Measurements from ENCODE around the gene CNGB1.

Gene CNGB1

GRCh38 chr16:57949013-57949412 lies 21.9 kb downstream of the CNGB1 start:
- H3K27me3 ChIP-seq (ENCODE audit: insufficient read depth, poor library complexity, severe bottlenecking), result no peaks in the 10 kb centered on the region
- ATAC-seq (ENCODE audit: low read depth) (no peak; the same call in 2 of the 3 replicates), DNase-seq (ENCODE audit: low spot score) (no peak)
- H3K27ac ChIP-seq (ENCODE audit: poor library complexity, severe bottlenecking), result no peak overlapping the region
- no peaks in the 10 kb centered on the region for H3K9me3 ChIP-seq (ENCODE audit: severe bottlenecking)
- no peak overlapping the region for H3K4me3 ChIP-seq (ENCODE audit: severe bottlenecking)
- no peak for TF ChIP-seq CTCF (IDR thresholded peaks at IDR 0.05; ENCODE audit: poor library complexity, severe bottlenecking)
- no peaks in the 10 kb centered on the region for H3K36me3 ChIP-seq (ENCODE audit: low read depth)
- no peaks in the 10 kb centered on the region for H3K4me1 ChIP-seq (ENCODE audit: insufficient read depth, poor library complexity, severe bottlenecking)

- Histone ChIP-seq H3K27ac (ENCODE audit: poor library complexity, severe bottlenecking) (no peak overlapping the region), H3K4me3 (ENCODE audit: severe bottlenecking) (no peak overlapping the region), H3K27me3 (ENCODE audit: insufficient read depth, poor library complexity, severe bottlenecking) (no peaks in the 10 kb centered on the region), H3K4me1 (ENCODE audit: insufficient read depth, poor library complexity, severe bottlenecking) (no peaks in the 10 kb centered on the region), H3K9me3 (ENCODE audit: severe bottlenecking) (no peaks in the 10 kb centered on the region), H3K36me3 (ENCODE audit: low read depth) (no peaks in the 10 kb centered on the region)
- DNase-seq (ENCODE audit: low spot score) (no peak), ATAC-seq (ENCODE audit: low read depth) (no peak)
- no peak for TF ChIP-seq CTCF (IDR thresholded peaks at IDR 0.05; ENCODE audit: poor library complexity, severe bottlenecking)
Observed at GRCh38 chr16:57948027-57948426, 22.9 kb downstream of the CNGB1 start.

- no peak for TF ChIP-seq CTCF (IDR thresholded peaks at IDR 0.05; ENCODE audit: poor library complexity, severe bottlenecking)
Observed at GRCh38 chr16:57947261-57947660, 23.7 kb downstream of the CNGB1 start.

DNA sequence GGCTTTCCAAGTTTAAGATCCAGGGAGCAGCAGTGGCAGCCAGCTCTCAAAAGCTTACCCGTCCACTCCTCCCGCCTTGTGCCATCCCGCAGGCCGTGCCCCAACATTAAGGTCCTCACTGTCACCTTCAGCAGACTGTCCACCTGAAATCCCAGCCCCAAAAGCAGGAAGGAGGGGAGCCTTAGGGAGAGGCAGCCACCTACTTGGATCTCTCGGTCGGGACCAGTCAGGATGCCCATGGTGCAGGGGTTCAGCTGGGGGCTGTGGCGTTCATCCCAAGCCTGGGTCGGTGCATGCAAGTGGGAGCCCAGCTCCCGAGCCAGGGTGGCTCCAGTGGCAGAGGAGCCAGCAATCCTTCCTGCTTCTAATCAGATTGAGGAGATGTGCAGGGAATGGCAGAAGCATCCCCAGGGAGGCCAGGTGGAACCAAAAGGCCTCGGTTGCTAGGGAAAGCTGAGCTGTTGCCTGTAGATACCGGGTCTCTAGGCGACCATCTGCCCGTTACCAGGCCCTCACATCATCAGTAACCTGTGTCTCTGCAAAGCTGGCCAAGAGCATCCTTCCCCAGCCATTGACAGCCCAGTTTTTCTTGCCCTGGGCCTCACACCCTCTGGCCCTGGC lies 24.6 kb downstream of the CNGB1 start:
- H3K4me1 ChIP-seq (ENCODE audit: insufficient read depth, poor library complexity, severe bottlenecking), result no peaks in the 10 kb centered on the region
- H3K27me3 ChIP-seq (ENCODE audit: insufficient read depth, poor library complexity, severe bottlenecking), result no peaks in the 10 kb centered on the region
- TF ChIP-seq CTCF (IDR thresholded peaks at IDR 0.05; ENCODE audit: poor library complexity, severe bottlenecking), result no peak
- ATAC-seq (ENCODE audit: low read depth) (no peak), DNase-seq (ENCODE audit: low spot score) (no peak)
- no peaks in the 10 kb centered on the region for H3K9me3 ChIP-seq (ENCODE audit: severe bottlenecking)
- no peaks in the 10 kb centered on the region for H3K36me3 ChIP-seq (ENCODE audit: low read depth)
- no peak overlapping the region for H3K27ac ChIP-seq (ENCODE audit: poor library complexity, severe bottlenecking)
- no peak overlapping the region for H3K4me3 ChIP-seq (ENCODE audit: severe bottlenecking)

More at GRCh38 chr16:57947261-57947660, 23.7 kb downstream of the CNGB1 start:
- ATAC-seq (ENCODE audit: low read depth), result no peak
- DNase-seq (ENCODE audit: low spot score), result no peak
- Histone ChIP-seq H3K4me3 (ENCODE audit: severe bottlenecking) (no peak overlapping the region), H3K36me3 (ENCODE audit: low read depth) (no peaks in the 10 kb centered on the region), H3K4me1 (ENCODE audit: insufficient read depth, poor library complexity, severe bottlenecking) (no peaks in the 10 kb centered on the region), H3K27ac (ENCODE audit: poor library complexity, severe bottlenecking) (no peak overlapping the region), H3K27me3 (ENCODE audit: insufficient read depth, poor library complexity, severe bottlenecking) (no peaks in the 10 kb centered on the region), H3K9me3 (ENCODE audit: severe bottlenecking) (no peaks in the 10 kb centered on the region)

DNA sequence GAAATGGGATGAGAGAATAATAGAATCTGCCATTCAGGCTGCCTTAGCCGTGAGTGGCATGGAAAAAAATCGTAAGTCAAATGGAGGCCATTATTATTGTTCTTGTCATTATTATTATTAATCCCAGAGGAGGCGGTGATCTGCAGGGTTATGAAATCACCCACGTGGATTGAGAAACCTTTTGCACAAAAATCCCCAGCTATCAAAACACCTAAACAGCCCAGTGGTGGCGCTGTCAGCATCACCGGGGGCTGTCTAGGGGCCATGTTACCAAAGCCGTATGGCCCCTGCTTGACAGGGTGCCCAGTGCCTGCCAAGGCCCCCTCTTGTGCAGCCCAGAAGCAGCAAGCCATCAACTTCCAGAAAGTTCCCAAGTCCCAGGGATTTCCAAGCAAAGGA lies 25.2 kb downstream of the CNGB1 start:
- Histone ChIP-seq H3K4me3 (ENCODE audit: severe bottlenecking) (no peak overlapping the region), H3K36me3 (ENCODE audit: low read depth) (no peaks in the 10 kb centered on the region), H3K27me3 (ENCODE audit: insufficient read depth, poor library complexity, severe bottlenecking) (no peaks in the 10 kb centered on the region), H3K4me1 (ENCODE audit: insufficient read depth, poor library complexity, severe bottlenecking) (no peaks in the 10 kb centered on the region), H3K9me3 (ENCODE audit: severe bottlenecking) (no peaks in the 10 kb centered on the region), H3K27ac (ENCODE audit: poor library complexity, severe bottlenecking) (no peak overlapping the region)
- TF ChIP-seq CTCF (IDR thresholded peaks at IDR 0.05; ENCODE audit: poor library complexity, severe bottlenecking), result no peak
- DNase-seq (ENCODE audit: low spot score), result no peak
- ATAC-seq (ENCODE audit: low read depth), result no peak
